IMR-90 (cell line): ENCODE data around the gene SNRNP40. TPM values are rescaled to one million over a fixed set of nuclear protein-coding genes. Genes with fewer than 3 reads are reported as not detected.
A peak's percentile ranks its signal among the peaks of the same experiment; 100 is the strongest.

Source experiments
- ATAC-seq: fragments of 200-7000 bp; cut with Tn5 transposase; 2 replicates; pipeline ENCODE4 v1.9.1; 2020; ENCODE audit warnings: low read depth, mild to moderate bottlenecking, moderate library complexity
- BruUV-seq: library from RNA; stranded (reverse); fragments of 400-500 nt; replicated peaks from 2 replicates; lab custom pipeline; 2021; lab: Mats Ljungman, UMichigan
- CTCF ChIA-PET: fragments of 300-600 bp; formaldehyde crosslinking; extraction: SDS; loops from one replicate; lab custom pipeline; 2021; ENCODE audit warnings: antibody characterized with exemption; lab: Yijun Ruan, JAX
- POLR2A ChIA-PET: fragments of 300-600 bp; sonication (Branson Sonifier 250); formaldehyde crosslinking; loops from one replicate; lab custom pipeline; 2022; ENCODE audit warnings: antibody characterized with exemption; ENCODE audit not compliant: unreplicated experiment; lab: Charles Lee
- DNase-seq: peaks from one replicate; pipeline ENCODE4 v3.0.0; 2013
- H2AFZ ChIP-seq: replicated peaks from 2 replicates; pipeline ENCODE3; 2013; ENCODE audit warnings: low read length, mild to moderate bottlenecking; ENCODE audit not compliant: poor library complexity
- H2AK5ac ChIP-seq: 2 replicates; pipeline ENCODE4 v1.6.1; 2013; ENCODE audit warnings: low read depth, low read length, inconsistent platforms
- H2AK9ac ChIP-seq: replicated peaks from 2 replicates; pipeline ENCODE3; 2013; ENCODE audit warnings: mild to moderate bottlenecking, low read depth, low read length, moderate library complexity; ENCODE audit not compliant: poor library complexity
- H2BK120ac ChIP-seq: 2 replicates; pipeline ENCODE4 v1.6.1; 2013; ENCODE audit warnings: low read depth, low read length, inconsistent platforms
- H2BK15ac ChIP-seq: 3 replicates; pipeline ENCODE4 v1.6.1; 2013; ENCODE audit warnings: low read depth, low read length, inconsistent platforms
- H2BK20ac ChIP-seq: 2 replicates; pipeline ENCODE4 v1.6.1; 2013; ENCODE audit warnings: low read depth, mild to moderate bottlenecking, inconsistent platforms, low read length, moderate library complexity
- H2BK5ac ChIP-seq: 2 replicates; pipeline ENCODE4 v1.6.1; 2013; ENCODE audit warnings: mild to moderate bottlenecking, low read depth, low read length, inconsistent platforms; ENCODE audit not compliant: poor library complexity, severe bottlenecking
- H3K14ac ChIP-seq: replicated peaks from 2 replicates; pipeline ENCODE4 v1.6.1; 2013; ENCODE audit warnings: low read depth, low read length, inconsistent platforms
- H3K18ac ChIP-seq: 2 replicates; pipeline ENCODE4 v1.6.1; 2013; ENCODE audit warnings: low read depth, low read length, control low read depth
- H3K23ac ChIP-seq: 2 replicates; pipeline ENCODE4 v1.6.1; 2013; ENCODE audit warnings: low read depth, low read length, inconsistent platforms
- H3K27ac ChIP-seq: 2 replicates; pipeline ENCODE4 v1.5.1; 2013; ENCODE audit warnings: mild to moderate bottlenecking, control low read depth, low read length; ENCODE audit not compliant: insufficient read depth
- H3K27me3 ChIP-seq: 2 replicates; pipeline ENCODE4 v1.6.1; 2013; ENCODE audit warnings: low read length; ENCODE audit not compliant: control insufficient read depth, insufficient read depth
- H3K36me3 ChIP-seq: 2 replicates; pipeline ENCODE4 v1.6.1; 2013; ENCODE audit warnings: low read length, mixed read lengths; ENCODE audit not compliant: control insufficient read depth, insufficient read depth
- H3K4ac ChIP-seq: 2 replicates; pipeline ENCODE4 v1.6.1; 2013; ENCODE audit warnings: low read depth, low read length, inconsistent platforms
- H3K4me1 ChIP-seq: 2 replicates; pipeline ENCODE4 v1.6.1; 2013; ENCODE audit warnings: low read length, mixed read lengths; ENCODE audit not compliant: control insufficient read depth, insufficient read depth
- H3K4me2 ChIP-seq: 2 replicates; pipeline ENCODE4 v1.6.1; 2013; ENCODE audit warnings: low read depth, mild to moderate bottlenecking, control low read depth, low read length, moderate library complexity
- H3K4me3 ChIP-seq: 2 replicates; pipeline ENCODE4 v1.5.1; 2013; ENCODE audit warnings: low read depth, mild to moderate bottlenecking, control low read depth, low read length, moderate library complexity; ENCODE audit not compliant: insufficient read depth
- H3K56ac ChIP-seq: 2 replicates; pipeline ENCODE4 v1.6.1; 2013; ENCODE audit warnings: low read length, inconsistent platforms; ENCODE audit not compliant: insufficient read depth; ENCODE audit errors: extremely low read depth
- H3K79me1 ChIP-seq, 2 experiments: 2 replicates each; pipeline ENCODE4 v1.6.1; 2013; ENCODE audit warnings: low read length in 2 of 2, inconsistent platforms in 1 of 2, low read depth in 1 of 2
- H3K9ac ChIP-seq: 2 replicates; pipeline ENCODE4 v1.6.1; 2013; ENCODE audit warnings: low read depth, low read length, control low read depth
- H3K9me1 ChIP-seq: 2 replicates; pipeline ENCODE4 v1.6.1; 2013; ENCODE audit warnings: low read length, inconsistent platforms; ENCODE audit not compliant: insufficient read depth
- H3K9me3 ChIP-seq: 2 replicates; pipeline ENCODE4 v1.6.1; 2013; ENCODE audit warnings: low read length; ENCODE audit not compliant: control insufficient read depth, insufficient read depth
- H4K20me1 ChIP-seq: 2 replicates; pipeline ENCODE4 v1.6.1; 2013; ENCODE audit warnings: low read length, inconsistent platforms; ENCODE audit not compliant: insufficient read depth
- H4K5ac ChIP-seq: 2 replicates; pipeline ENCODE4 v1.6.1; 2013; ENCODE audit warnings: mild to moderate bottlenecking, low read depth, low read length, control low read depth
- H4K8ac ChIP-seq, 2 experiments: 2 replicates each; pipeline ENCODE4 v1.6.1; 2013; ENCODE audit warnings: low read depth in 2 of 2, low read length in 2 of 2, control low read depth in 1 of 2, inconsistent platforms in 1 of 2
- H4K91ac ChIP-seq: 2 replicates; pipeline ENCODE4 v1.6.1; 2013; ENCODE audit warnings: low read depth, low read length, inconsistent platforms; ENCODE audit not compliant: insufficient read depth
- BHLHE40 ChIP-seq: fragments of 150-350 bp; IDR thresholded peaks from 2 replicates; pipeline ENCODE4 v1.6.1; 2016; ENCODE audit warnings: mild to moderate bottlenecking, low read depth, low read length
- CHD1 ChIP-seq: IDR thresholded peaks from 2 replicates; pipeline ENCODE4 v1.6.1; 2012; ENCODE audit warnings: low read depth, low read length, improper control_type of control experiment
- FOS ChIP-seq: fragments of 150-350 bp; IDR thresholded peaks from 2 replicates; pipeline ENCODE4 v1.6.1; 2016; ENCODE audit warnings: low read depth, low read length
- MAZ ChIP-seq: IDR thresholded peaks from 2 replicates; pipeline ENCODE4 v1.6.1; 2012; ENCODE audit warnings: low read depth, mild to moderate bottlenecking, low read length, improper control_type of control experiment, moderate library complexity, borderline replicate concordance
- MXI1 ChIP-seq: IDR thresholded peaks from 2 replicates; pipeline ENCODE4 v1.6.1; 2012; ENCODE audit warnings: low read depth, mild to moderate bottlenecking, low read length, moderate library complexity, borderline replicate concordance
- NFE2L2 ChIP-seq: fragments of 150-350 bp; IDR thresholded peaks from 2 replicates; pipeline ENCODE4 v1.6.1; 2016; ENCODE audit warnings: low read depth, mild to moderate bottlenecking, low read length
- RAD21 ChIP-seq: IDR thresholded peaks from 2 replicates; pipeline ENCODE4 v1.6.1; 2012; ENCODE audit warnings: low read length, improper control_type of control experiment
- RCOR1 ChIP-seq: IDR thresholded peaks from 2 replicates; pipeline ENCODE4 v1.6.1; 2012; ENCODE audit warnings: mild to moderate bottlenecking, low read length, improper control_type of control experiment; ENCODE audit not compliant: insufficient replicate concordance
- RFX5 ChIP-seq: IDR thresholded peaks from 2 replicates; pipeline ENCODE4 v1.8.0; 2012; ENCODE audit warnings: low read depth, mild to moderate bottlenecking, low read length, moderate library complexity
- SMC3 ChIP-seq: fragments of 150-350 bp; IDR thresholded peaks from 2 replicates; pipeline ENCODE4 v1.6.1; 2016; ENCODE audit warnings: low read depth, mild to moderate bottlenecking, antibody characterized with exemption, low read length, moderate library complexity
- USF2 ChIP-seq: fragments of 150-350 bp; IDR thresholded peaks from 2 replicates; pipeline ENCODE4 v1.6.1; 2017; ENCODE audit warnings: mild to moderate bottlenecking, antibody characterized with exemption, low read length, low read depth
- WGBS, 2 experiments: methylation state at CpG; one replicate each; pipeline versions ENCODE4 v1.1.5 to v1.1.7; 2013; ENCODE audit warnings: missing lambda C conversion rate in 2 of 2; ENCODE audit not compliant: insufficient read length in 1 of 2; ENCODE audit errors: extremely low coverage in 2 of 2; 5-methylcytosine and 5-hydroxymethylcytosine counted together
- dilution Hi-C: fragments of 300-500 bp; cut with HindIII; formaldehyde crosslinking; loops from one replicate; pipeline ENCODE4 v1.14.3; 2018; ENCODE audit warnings: low sequenced_read_pairs; ENCODE audit not compliant: unreplicated experiment
- in situ Hi-C: fragments of 300-500 bp; cut with MboI; formaldehyde crosslinking; loops from 3 replicates; pipeline ENCODE4 v1.14.3; 2019; ENCODE audit warnings: low sequenced_read_pairs, inconsistent platforms, mixed read lengths
- intact Hi-C: fragments of 100-400 bp; cut with micrococcal nuclease; formaldehyde crosslinking; loops from 2 replicates; pipeline ENCODE4 v1.10.0; 2022
- polyA plus RNA-seq, 3 experiments: library from polyadenylated mRNA; depleted of rRNA; stranded (reverse); fragments of >200 nt; gene quantifications; 2 replicates each; pipeline ENCODE4 v1.2.3, GENCODE V29; 2012; ENCODE audit warnings: low replicate concordance in 1 of 3
- total RNA-seq: library from RNA; depleted of rRNA; stranded (reverse); fragments of >200 nt; gene quantifications from 2 replicates; pipeline ENCODE4 v1.2.3, GENCODE V29; 2012
- TF ChIP-seq, protein P1 (sequence below): conservative IDR thresholded peaks from 2 replicates; pipeline ENCODE4 v1.5.1; 2012; ENCODE audit warnings: mild to moderate bottlenecking, low read depth, low read length, improper control_type of control experiment
- TF ChIP-seq, protein P2 (sequence below): fragments of 150-350 bp; IDR thresholded peaks from 2 replicates; pipeline ENCODE4 v1.6.1; 2016; ENCODE audit warnings: low read depth, mild to moderate bottlenecking, low read length, moderate library complexity, borderline replicate concordance

SNRNP40 gene
- total and polyA plus RNA-seq, 2 of the 4 experiments (the other 2 are of a cell fraction) = 52.3 to 178 TPM

- intact Hi-C loops (no loop called here), in situ Hi-C loops (no loop called here), dilution Hi-C loops (no loop called here)
- Histone ChIP-seq H3K27ac (no peak overlapping the region), H4K20me1 (no peaks in the 10 kb centered on the region), H3K36me3 (peaks cover 27% of the 10 kb centered on the region), H4K91ac (no peak overlapping the region), H3K27me3 (no peaks in the 10 kb centered on the region), H2BK20ac (no peak overlapping the region), H3K79me1 (no peaks in the 10 kb centered on the region; a peak in 1 of 4 replicates), H2AK9ac (no peak overlapping the region), H2BK5ac (no peak overlapping the region), H4K5ac (no peak overlapping the region), H2BK120ac (no peak overlapping the region), H3K4ac (no peak overlapping the region), H2AFZ (no peak overlapping the region), H3K4me2 (no peak overlapping the region), H3K4me1 (no peaks in the 10 kb centered on the region), H3K23ac (no peak overlapping the region), H3K14ac (no peak overlapping the region), H3K56ac (no peak overlapping the region), H4K8ac (no peak overlapping the region), H3K18ac (no peak overlapping the region), H3K9ac (no peak overlapping the region), H3K9me1 (no peaks in the 10 kb centered on the region), H2BK15ac (no peak overlapping the region), H2AK5ac (no peak overlapping the region), H3K9me3 (no peaks in the 10 kb centered on the region), H3K4me3 (no peak overlapping the region)
- WGBS, 2 experiments = 100% methylated on average over 2 of the region's 2 CpGs; no CpG with 5 or more reads in 1 of the 2 experiments
- no peak for TF ChIP-seq FOS
- TF ChIP-seq CHD1 = no peak
- TF ChIP-seq BHLHE40 = no peak
- no peak for TF ChIP-seq MAZ
- no peak for TF ChIP-seq MXI1
- TF ChIP-seq, protein P1, sequence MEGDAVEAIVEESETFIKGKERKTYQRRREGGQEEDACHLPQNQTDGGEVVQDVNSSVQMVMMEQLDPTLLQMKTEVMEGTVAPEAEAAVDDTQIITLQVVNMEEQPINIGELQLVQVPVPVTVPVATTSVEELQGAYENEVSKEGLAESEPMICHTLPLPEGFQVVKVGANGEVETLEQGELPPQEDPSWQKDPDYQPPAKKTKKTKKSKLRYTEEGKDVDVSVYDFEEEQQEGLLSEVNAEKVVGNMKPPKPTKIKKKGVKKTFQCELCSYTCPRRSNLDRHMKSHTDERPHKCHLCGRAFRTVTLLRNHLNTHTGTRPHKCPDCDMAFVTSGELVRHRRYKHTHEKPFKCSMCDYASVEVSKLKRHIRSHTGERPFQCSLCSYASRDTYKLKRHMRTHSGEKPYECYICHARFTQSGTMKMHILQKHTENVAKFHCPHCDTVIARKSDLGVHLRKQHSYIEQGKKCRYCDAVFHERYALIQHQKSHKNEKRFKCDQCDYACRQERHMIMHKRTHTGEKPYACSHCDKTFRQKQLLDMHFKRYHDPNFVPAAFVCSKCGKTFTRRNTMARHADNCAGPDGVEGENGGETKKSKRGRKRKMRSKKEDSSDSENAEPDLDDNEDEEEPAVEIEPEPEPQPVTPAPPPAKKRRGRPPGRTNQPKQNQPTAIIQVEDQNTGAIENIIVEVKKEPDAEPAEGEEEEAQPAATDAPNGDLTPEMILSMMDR = no peak
- TF ChIP-seq SMC3 = no peak
- TF ChIP-seq RCOR1 = no peak
- no peak for TF ChIP-seq RFX5
- TF ChIP-seq, protein P2, sequence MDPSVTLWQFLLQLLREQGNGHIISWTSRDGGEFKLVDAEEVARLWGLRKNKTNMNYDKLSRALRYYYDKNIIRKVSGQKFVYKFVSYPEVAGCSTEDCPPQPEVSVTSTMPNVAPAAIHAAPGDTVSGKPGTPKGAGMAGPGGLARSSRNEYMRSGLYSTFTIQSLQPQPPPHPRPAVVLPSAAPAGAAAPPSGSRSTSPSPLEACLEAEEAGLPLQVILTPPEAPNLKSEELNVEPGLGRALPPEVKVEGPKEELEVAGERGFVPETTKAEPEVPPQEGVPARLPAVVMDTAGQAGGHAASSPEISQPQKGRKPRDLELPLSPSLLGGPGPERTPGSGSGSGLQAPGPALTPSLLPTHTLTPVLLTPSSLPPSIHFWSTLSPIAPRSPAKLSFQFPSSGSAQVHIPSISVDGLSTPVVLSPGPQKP = no peak
- TF ChIP-seq NFE2L2 = no peak
- no peak for TF ChIP-seq USF2
- no peak for TF ChIP-seq RAD21
- DNase-seq (peak; percentile 35), ATAC-seq (peak; percentile 65)
- ChIA-PET POLR2A (no interaction called here), CTCF (no interaction called here)
- no TSS peak for BruUV-seq
Observed at GRCh38 chr1:31266547-31266946, 30.0 kb downstream of the SNRNP40 start.
